K562 (cell line): ENCODE measurements around the gene CLIP2.

Experiments
- ETV6 ChIP-seq, 3 experiments: fragments of 150-350 bp in 1 of 3; sonication (generic) in 1 of 3; formaldehyde crosslinking in 1 of 3; IDR thresholded peaks; 2 replicates each; pipeline versions ENCODE4 v1.6.1 to v1.8.0; 2014 to 2022; ENCODE audit warnings: borderline replicate concordance in 2 of 3, low read depth in 2 of 3, antibody characterized with exemption in 1 of 3, low read length in 1 of 3, mild to moderate bottlenecking in 1 of 3, missing genetic modification reagents in 1 of 3
- POLR2B ChIP-seq: fragments of 450-650 bp; IDR thresholded peaks from 2 replicates; pipeline ENCODE4 v1.6.1; 2018; ENCODE audit warnings: low read depth; ENCODE audit not compliant: partially characterized antibody
- ZNF232 ChIP-seq: sonication (generic); formaldehyde crosslinking; IDR thresholded peaks from 2 replicates; pipeline ENCODE4 v1.8.0; 2022; ENCODE audit warnings: mild to moderate bottlenecking, missing genetic modification reagents
- TF ChIP-seq, protein P1 (sequence below), 2 experiments: fragments of 450-650 bp; formaldehyde crosslinking in 1 of 2; IDR thresholded peaks; 2 replicates each; pipeline versions ENCODE4 v1.4.0 to v1.6.1; 2014 to 2020; ENCODE audit warnings: mild to moderate bottlenecking in 2 of 2, borderline replicate concordance in 1 of 2, low read depth in 1 of 2

DNA sequence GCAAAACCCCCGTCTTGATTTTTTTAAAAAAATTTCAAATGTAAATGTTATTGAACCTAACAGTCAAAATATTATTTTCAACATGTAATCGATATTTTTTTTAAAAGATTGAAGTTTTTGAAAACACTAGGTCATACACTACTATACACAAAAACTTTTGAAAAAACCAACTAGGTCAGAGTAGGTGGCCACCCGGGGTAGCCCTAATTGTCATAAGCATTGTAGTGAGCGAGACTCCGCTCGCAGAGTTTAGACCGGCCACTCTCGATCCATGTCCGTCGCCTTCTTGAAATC lies 35.4 kb upstream of the CLIP2 start:
- TF ChIP-seq POLR2B, result no peak
- TF ChIP-seq, protein P1, sequence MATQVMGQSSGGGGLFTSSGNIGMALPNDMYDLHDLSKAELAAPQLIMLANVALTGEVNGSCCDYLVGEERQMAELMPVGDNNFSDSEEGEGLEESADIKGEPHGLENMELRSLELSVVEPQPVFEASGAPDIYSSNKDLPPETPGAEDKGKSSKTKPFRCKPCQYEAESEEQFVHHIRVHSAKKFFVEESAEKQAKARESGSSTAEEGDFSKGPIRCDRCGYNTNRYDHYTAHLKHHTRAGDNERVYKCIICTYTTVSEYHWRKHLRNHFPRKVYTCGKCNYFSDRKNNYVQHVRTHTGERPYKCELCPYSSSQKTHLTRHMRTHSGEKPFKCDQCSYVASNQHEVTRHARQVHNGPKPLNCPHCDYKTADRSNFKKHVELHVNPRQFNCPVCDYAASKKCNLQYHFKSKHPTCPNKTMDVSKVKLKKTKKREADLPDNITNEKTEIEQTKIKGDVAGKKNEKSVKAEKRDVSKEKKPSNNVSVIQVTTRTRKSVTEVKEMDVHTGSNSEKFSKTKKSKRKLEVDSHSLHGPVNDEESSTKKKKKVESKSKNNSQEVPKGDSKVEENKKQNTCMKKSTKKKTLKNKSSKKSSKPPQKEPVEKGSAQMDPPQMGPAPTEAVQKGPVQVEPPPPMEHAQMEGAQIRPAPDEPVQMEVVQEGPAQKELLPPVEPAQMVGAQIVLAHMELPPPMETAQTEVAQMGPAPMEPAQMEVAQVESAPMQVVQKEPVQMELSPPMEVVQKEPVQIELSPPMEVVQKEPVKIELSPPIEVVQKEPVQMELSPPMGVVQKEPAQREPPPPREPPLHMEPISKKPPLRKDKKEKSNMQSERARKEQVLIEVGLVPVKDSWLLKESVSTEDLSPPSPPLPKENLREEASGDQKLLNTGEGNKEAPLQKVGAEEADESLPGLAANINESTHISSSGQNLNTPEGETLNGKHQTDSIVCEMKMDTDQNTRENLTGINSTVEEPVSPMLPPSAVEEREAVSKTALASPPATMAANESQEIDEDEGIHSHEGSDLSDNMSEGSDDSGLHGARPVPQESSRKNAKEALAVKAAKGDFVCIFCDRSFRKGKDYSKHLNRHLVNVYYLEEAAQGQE (IDR thresholded peaks at IDR 0.05; ENCODE audit: borderline replicate concordance), result no peak
- TF ChIP-seq, protein P1 (CRISPR knock-in tag; IDR thresholded peaks at IDR 0.05; ENCODE audit: low read depth), result no peak
- TF ChIP-seq ETV6 (IDR thresholded peaks at IDR 0.05; ENCODE audit: borderline replicate concordance in 1 of 2, low read depth in 2 of 2, low read length in 1 of 2), result no peak
- TF ChIP-seq ETV6 (CRISPR knock-in tag; IDR thresholded peaks at IDR 0.05; ENCODE audit: borderline replicate concordance), result no peak
- TF ChIP-seq ZNF232 (CRISPR knock-in tag), result no peak
